Measurements from ENCODE around the gene C20orf141. TPM values are rescaled to one million over a fixed set of nuclear protein-coding genes. Genes with fewer than 3 reads are reported as not detected.

The C20orf141 gene
- total RNA-seq, 1 experiment from 2014 or later: not detected

- H3K4me2 ChIP-seq (ENCODE audit: insufficient read depth, insufficient read length, low read length): no peak overlapping the region
- no peak overlapping the region for H3K18ac ChIP-seq (ENCODE audit: insufficient read length, low read depth, low read length)
- no peaks in the 10 kb centered on the region for H3K23me2 ChIP-seq (ENCODE audit: insufficient read length, low read depth, low read length, poor library complexity, severe bottlenecking)
- no CpG with 5 or more reads among the region's 10 CpGs for WGBS (ENCODE audit: extremely low coverage, insufficient read length, low lambda C conversion rate)
- no peak overlapping the region for H2AFZ ChIP-seq (ENCODE audit: low read length)
- H3K9ac ChIP-seq (ENCODE audit: extremely low read depth, insufficient read length, low read length): no peak overlapping the region
- H4K20me1 ChIP-seq (ENCODE audit: control insufficient read depth, insufficient read depth, insufficient read length): no peaks in the 10 kb centered on the region
- H3K9me3 ChIP-seq (ENCODE audit: control insufficient read depth, low read depth, low read length): no peaks in the 10 kb centered on the region
- H3K4ac ChIP-seq (ENCODE audit: low read depth, low read length): no peak overlapping the region
- no peak overlapping the region for H2BK120ac ChIP-seq (ENCODE audit: low read depth, low read length, poor library complexity, severe bottlenecking)
- H3K4me1 ChIP-seq (ENCODE audit: insufficient read depth, low read length): no peaks in the 10 kb centered on the region
- H3K79me2 ChIP-seq (ENCODE audit: insufficient read depth, low read length): no peaks in the 10 kb centered on the region
- no peak overlapping the region for H3T11ph ChIP-seq (ENCODE audit: low read length)
- H3K27me3 ChIP-seq (ENCODE audit: insufficient read depth, low read length): no peaks in the 10 kb centered on the region; the same call in 1 of the 2 replicates
- H3K27ac ChIP-seq (ENCODE audit: insufficient read length, low read depth, low read length): no peak overlapping the region
- H4K5ac ChIP-seq (ENCODE audit: insufficient read length, low read depth, low read length): no peak overlapping the region
- H3K36me3 Mint-ChIP-seq (ENCODE audit: insufficient read depth in 1 of 3, low read depth in 3 of 3): no peaks in the 10 kb centered on the region
- no peak overlapping the region for H3K27ac Mint-ChIP-seq
- no peak overlapping the region for H2BK15ac ChIP-seq (ENCODE audit: low read depth, low read length)
- TF ChIP-seq CTCF (conservative IDR thresholded peaks at IDR 0.05): no peak
- no peak overlapping the region for H3K23ac ChIP-seq (ENCODE audit: insufficient read length, low read depth, low read length)
- no peak overlapping the region for H2BK5ac ChIP-seq (ENCODE audit: insufficient read length, low read length)
- H4K91ac ChIP-seq (ENCODE audit: insufficient read length, low read depth, low read length): no peak overlapping the region
- H3K9me3 Mint-ChIP-seq: peaks cover 4 to 6% of the 10 kb centered on the region in 2 experiments; a peak in 1 of 5 replicates
- H3K4me3 Mint-ChIP-seq: no peak overlapping the region; a peak in 1 of 5 replicates
- H2AK5ac ChIP-seq (ENCODE audit: insufficient read length, low read length): no peak overlapping the region
- H3K79me1 ChIP-seq (ENCODE audit: insufficient read depth, low read depth, low read length, poor library complexity, severe bottlenecking): no peaks in the 10 kb centered on the region
- no peak overlapping the region for H3K14ac ChIP-seq (ENCODE audit: insufficient read depth, low read length)
- H2BK20ac ChIP-seq (ENCODE audit: low read depth, low read length, poor library complexity, severe bottlenecking): no peak overlapping the region
- peaks cover 42% of the 10 kb centered on the region for H3K27me3 Mint-ChIP-seq (ENCODE audit: low read depth)
- H3K56ac ChIP-seq (ENCODE audit: insufficient read length, low read depth, low read length): no peak overlapping the region
- no peaks in the 10 kb centered on the region for H3K4me1 Mint-ChIP-seq
- no peak overlapping the region for H4K8ac ChIP-seq (replicated peaks; ENCODE audit: insufficient read length, low read depth, low read length)
- no peak overlapping the region for H2BK12ac ChIP-seq (ENCODE audit: insufficient read length, low read depth, low read length)
- no peak for DNase-seq
Observed at GRCh38 chr20:2778602-2779321, 36.0 kb upstream of the C20orf141 start.
